NCI-H82 (cell line): ENCODE results near the gene CTNNA1.
"Not testable (repeated sequence)": the region's sequence is repeated elsewhere in the genome, so short reads cannot be mapped to it uniquely, and the experiment has no call there.

ENCODE experiments used
- DNase-seq: peaks from one replicate; lab custom pipeline; 2025; lab: John Stamatoyannopoulos, UW

The CTNNA1 gene

GRCh38 chr5:138752951-138753793 lies at the start of gene CTNNA1:
TSS of gene CTNNA1 (plus strand) at chr5:138753425. CDS start at chr5:138781925, 28,500 bp downstream.
- DNase-seq = peak; percentile 73

GRCh38 chr5:138703777-138704176 lies 49.4 kb upstream of the CTNNA1 start:
- not testable (repeated sequence) for DNase-seq

DNA sequence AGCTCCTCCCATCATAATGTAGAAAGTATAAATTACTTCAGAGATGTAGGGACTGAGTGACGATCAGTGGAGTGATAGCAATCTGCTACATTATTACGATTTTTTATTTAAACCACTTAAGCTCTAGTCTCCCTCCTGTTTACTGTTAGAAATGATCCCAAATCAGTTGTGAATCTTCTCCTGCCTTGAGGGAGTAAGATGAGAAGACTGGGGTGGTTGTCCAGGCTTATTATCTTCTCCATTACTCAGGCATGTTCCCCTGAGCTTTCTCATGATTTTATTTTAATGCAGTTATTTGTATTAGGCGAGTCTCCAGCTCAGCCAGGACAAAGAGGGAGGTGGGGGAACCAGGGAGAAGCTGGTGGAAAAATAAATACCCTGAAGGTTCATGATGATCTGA lies 48.2 kb upstream of the CTNNA1 start:
- no peak for DNase-seq

- DNase-seq = no peak
These were observed 47.7 kb upstream of the CTNNA1 start for GRCh38 chr5:138705567-138705966.

GRCh38 chr5:138706655-138707480 lies 46.4 kb upstream of the CTNNA1 start:
- no peak for DNase-seq

DNA sequence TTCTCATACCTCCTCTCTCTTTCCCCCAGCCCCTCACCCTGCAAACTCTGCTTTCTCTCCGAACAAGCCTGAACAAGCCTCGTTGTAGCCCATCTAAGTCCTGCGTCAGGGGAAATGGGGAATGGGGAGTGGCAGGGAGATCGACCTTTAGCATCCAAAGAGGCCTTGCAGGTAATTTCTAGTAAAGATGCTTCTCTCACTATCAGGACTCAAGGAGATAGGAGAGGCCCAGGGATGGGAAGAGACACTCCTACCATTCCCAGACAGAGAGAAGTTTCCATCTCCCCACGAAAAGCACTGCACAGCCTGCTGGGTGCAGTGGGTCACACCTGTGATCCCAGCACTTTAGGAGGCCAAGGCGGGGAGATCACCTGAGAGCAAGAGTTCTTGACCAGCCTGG lies 44.4 kb upstream of the CTNNA1 start:
- no peak for DNase-seq

GRCh38 chr5:138709202-138709601 lies 44.0 kb upstream of the CTNNA1 start:
- no peak for DNase-seq

GRCh38 chr5:138711087-138711486 lies 42.1 kb upstream of the CTNNA1 start:
- DNase-seq = no peak

DNA sequence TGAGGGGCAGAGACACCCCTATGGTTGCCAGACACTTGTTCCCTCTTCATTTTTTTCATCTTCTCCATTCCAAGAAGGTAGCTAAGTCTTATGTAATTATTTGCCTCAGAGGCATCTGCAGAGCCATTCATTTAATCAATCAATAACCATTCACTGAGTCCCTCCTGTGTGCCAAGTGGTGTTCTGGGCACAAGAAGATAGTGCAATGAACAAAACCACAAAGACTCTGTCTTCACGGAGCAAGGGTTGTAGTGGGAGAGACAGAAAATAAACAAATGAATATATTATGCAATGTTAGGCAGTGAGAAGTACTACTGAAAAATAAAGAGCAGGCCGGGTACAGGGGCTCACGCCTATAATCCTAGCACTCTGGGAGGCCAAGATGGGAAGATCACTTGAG lies 41.4 kb upstream of the CTNNA1 start:
- DNase-seq = no peak

- no peak for DNase-seq
These were observed 40.9 kb upstream of the CTNNA1 start for GRCh38 chr5:138712324-138712723.

DNA sequence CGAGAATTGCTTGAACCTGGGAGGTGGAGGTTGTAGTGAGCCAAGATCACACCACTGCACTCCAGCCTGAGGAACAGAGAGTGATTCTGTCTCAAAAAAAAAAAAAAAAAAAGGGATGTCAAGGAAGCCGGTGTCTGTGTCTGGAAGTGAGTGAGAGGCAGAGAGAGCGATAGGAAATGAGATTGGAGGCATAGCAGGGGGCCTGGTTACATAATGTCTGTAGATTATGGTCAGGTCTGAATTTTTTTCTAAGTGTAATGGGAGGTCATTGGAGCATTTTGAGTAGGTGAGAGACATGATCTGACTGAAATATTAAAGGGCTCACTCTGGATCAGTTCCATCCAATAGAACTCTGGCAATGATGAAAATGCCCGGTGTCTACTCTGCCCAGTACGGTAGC lies 40.4 kb upstream of the CTNNA1 start:
- DNase-seq = no peak

DNA sequence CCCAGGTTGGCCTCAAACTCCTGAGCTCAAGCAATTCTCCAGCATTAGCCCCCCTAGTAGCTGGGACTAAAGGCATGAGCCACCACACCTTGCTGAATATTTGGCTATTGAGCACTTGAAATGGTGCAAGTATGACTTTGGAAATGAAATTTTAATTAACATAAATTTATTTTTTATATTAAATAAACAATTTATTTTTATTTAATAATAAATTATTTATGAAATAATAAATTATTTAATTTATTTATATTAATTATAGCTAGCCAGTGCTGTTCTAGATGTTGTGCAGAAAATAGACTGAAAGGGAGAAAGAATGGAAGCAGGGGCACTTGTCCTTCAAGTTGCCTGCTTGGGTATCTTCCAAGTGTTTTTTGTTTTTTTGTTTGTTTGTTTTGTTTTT lies 40.0 kb upstream of the CTNNA1 start:
- DNase-seq = no peak

GRCh38 chr5:138714694-138715093 lies 38.5 kb upstream of the CTNNA1 start:
- no peak for DNase-seq

GRCh38 chr5:138715931-138716432 lies 37.2 kb upstream of the CTNNA1 start:
- not testable (repeated sequence) for DNase-seq

DNA sequence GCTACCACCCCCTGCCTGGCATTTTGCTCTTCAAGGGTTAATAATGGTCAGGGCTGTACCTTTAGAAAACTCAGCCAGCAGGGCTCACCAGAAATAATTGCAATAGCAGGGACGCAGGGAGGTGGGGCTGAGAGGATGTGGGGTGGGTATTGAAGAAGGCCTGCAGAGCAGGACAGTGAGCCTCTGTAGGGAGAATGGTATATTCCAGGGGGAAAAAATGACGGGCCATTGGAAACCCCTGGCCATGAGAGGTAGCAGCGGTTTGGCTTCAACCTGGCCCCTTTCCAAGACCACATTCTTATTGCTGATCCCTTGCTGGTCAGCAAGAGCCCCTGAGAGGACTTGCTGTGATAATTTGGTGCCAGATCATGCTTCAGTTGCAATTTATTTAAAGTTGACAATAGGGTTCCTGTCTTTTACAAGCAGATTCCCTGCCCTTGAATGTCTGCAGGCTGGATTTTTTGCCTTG lies 36.7 kb upstream of the CTNNA1 start:
- DNase-seq = no peak

DNA sequence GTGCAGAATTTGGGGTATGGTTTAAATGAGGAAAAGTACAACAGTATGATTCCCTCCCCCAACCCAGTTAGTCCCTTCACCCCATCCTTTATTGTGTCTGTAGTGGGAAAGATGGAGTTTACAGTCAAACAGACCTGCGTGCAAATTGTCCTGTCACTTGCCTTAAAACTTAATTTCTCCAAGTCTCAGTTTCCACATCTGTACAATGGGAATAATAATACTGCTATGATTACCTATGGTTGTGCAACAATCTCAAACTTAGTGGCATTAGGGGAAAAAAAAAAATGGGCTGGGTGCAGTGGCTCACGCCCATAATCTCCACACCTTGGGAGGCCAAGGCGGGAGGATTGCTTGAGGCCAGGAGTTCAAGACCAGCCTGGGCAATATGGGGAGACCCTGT lies 35.8 kb upstream of the CTNNA1 start:
- no peak for DNase-seq

DNA sequence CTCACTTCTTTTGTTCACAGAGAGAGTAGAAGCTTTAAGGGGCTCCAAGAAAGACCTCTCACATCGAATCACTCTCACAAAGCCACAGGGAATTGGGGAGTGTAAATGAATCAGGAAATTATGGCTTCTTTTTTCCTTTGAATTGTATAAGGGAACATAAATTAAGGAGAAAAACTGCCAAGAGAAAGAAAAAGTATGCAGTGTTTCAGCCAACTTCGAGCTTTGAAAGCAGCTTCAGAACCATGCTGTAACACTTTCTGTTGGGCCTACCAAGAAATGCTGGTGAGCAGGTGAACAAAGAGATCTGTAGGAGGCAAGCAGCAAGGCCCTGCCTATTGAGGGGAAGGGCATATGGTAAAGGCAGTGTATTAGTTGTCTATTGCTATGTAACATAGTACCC lies 33.4 kb upstream of the CTNNA1 start:
- no peak for DNase-seq

DNA sequence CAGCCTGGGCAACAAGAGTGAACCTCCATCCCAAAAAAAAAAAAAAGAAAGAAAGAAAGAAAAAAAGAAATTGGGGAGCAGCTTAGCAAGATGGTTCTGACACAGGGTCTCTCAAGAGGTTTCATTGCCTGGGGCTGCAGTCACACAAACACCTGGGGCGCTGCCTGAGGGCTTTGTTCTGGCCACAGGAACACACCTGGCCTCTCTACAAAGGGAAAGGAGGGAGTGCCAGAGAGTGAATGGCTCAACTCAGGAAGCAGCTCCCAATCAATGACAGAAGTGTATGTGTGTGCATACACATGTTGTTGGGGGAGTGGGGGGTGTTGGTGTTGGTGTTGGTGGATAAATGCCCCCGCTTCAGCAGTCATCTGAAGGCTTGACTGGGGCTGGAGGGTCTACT lies 32.4 kb upstream of the CTNNA1 start:
- no peak for DNase-seq

DNA sequence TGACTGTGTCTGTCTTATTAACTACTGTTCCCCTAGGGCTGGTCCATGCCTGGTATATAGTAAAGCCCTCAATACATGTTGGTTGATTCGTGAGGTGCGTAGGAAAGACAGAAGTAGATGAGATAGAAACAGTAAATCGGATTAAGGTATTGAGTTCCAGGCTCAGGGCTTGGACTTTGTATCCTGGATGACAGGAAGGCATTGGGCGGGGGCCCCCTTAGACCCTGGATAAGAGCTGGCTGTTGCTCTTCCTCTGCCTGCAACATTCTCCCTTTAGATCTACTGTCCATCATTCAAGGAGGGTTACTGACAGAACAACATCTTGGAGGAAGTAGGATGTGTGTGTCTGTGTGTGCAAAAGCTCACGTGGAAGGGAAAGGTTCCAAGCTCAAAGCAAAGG lies 31.2 kb upstream of the CTNNA1 start:
- DNase-seq = peak; percentile 82

DNA sequence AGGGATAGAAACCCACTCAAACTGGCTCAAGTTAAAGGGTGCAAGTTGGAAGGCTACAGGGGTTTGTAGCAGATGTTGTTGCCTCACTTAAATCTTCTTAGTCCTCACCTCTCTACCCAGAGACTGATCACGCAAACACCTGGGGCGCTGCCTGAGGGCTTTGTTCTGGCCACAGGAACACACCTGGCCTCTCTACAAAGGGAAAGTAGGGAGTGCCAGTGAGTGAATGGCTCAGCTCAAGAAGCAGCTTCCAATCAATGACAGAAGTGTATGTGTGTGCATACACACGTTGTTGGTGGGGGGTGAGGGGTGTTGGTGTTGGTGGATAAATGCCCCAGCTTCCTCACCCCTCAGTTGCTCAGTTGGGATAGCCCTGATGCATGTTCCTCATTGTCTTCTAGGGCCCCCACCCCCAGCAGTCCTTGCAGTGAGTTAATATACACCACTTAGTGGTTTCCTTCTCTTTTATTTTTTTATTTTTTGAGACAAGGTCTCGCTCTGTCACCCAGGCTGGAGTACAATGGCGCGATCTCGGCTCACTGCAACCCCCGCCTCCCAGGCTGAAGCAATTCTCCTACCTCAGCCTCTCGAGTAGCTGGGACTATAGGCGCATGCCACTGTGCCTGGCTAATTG lies 30.6 kb upstream of the CTNNA1 start:
- DNase-seq = peak; percentile 30

GRCh38 chr5:138724470-138725146 lies 28.6 kb upstream of the CTNNA1 start:
- no peak for DNase-seq
